ENCODE measurements around the gene ZMIZ1. TPM values are rescaled to one million over a fixed set of nuclear protein-coding genes. Genes with fewer than 3 reads are reported as not detected.

The ZMIZ1 gene
- total and polyA plus RNA-seq, 2 donors (not counting 1 experiment from before 2014, with no cell fraction given) = 6.3 to 30.6 TPM

DNA sequence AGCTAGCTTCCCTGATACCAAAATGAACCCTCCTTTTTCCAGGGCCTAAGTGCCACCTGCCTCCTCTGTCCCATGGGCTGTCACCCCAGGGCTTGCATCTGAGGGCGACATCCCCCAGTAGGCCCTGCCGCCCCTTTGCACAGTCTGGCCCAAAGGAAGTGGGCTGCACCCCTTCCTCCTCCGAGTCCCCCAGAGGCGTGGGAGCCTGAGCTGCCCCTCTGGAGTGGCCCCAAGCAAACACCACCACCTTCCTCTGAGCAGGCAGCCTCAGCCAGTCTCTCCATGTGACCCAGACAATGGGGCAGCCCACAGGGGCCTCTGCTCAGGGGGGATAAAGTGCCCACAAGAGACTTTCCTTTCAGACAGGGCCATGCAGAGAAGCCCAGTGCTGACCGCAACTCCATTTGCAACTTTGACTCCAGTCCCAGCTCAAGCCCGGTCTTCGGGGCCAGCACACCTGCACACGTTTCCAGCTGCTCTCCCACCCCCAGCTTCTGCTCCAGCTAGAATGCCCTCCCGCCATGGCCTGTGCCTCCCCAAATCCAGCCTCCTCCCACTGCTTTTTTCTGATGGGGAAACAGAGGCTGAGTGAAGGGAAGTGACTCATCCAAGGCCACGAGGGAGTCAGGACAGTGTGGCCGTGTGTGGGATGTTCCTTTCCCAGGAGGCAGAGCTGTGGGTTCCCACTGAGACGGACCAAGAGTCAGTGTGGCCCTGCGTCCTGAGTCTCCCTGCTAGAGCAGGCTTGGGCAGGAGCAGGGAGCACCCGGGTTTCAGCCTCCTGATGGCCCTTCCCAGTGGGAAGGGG lies 111.9 kb downstream of the ZMIZ1 start:
- no peak overlapping the region for H3K9ac ChIP-seq (ENCODE audit: insufficient read depth, low read length)

DNA sequence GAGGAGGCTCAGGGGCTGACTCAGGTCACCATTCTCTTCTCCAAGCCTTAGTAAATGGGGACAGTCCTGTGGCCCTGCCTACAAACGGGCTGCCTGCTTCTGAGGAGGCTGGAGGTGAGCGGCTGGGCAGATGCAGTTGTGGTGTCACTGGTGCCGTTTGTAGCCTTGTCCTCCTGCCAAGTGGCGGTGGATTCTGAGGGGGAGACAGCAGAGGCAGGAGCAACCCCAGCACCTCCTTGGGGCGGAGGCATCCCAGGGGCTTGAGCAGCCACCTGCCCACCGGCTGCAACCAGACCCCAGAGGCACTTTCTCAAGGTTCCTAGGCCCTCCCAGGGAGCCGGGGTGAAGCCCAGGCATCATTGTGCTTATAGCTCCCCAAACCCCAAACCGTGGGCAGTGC lies 112.5 kb downstream of the ZMIZ1 start:
- no peak overlapping the region for H3K4me3 ChIP-seq (replicated peaks in 1 of 4; ENCODE audit: control extremely low read depth in 1 of 4, insufficient read depth in 1 of 4, low read depth in 3 of 4, low read length in 4 of 4)
- H3K4me2 ChIP-seq (ENCODE audit: extremely low read depth, insufficient read depth, low read length) = no peak overlapping the region
- DNase-seq (ENCODE audit: low read depth in 2 of 2) = no peak
- H3K79me2 ChIP-seq (ENCODE audit: control insufficient read depth, insufficient read depth, low read length) = peaks cover 34% of the 10 kb centered on the region
- H3K27me3 ChIP-seq (ENCODE audit: control insufficient read depth, insufficient read depth, low read length) = no peaks in the 10 kb centered on the region
- no peaks in the 10 kb centered on the region for H4K20me1 ChIP-seq (ENCODE audit: control insufficient read depth, extremely low read depth, insufficient read depth, low read length)
- H3K4me1 ChIP-seq (ENCODE audit: control insufficient read depth, extremely low read depth, insufficient read depth, low read length) = peaks cover 87% of the 10 kb centered on the region
- no peaks in the 10 kb centered on the region for H3K9me3 ChIP-seq (ENCODE audit: control insufficient read depth, insufficient read depth, low read depth, low read length)
- peak overlapping the region; percentile 47 for H3K27ac ChIP-seq (ENCODE audit: insufficient read depth, low read length)
- H3K9ac ChIP-seq (ENCODE audit: insufficient read depth, low read length) = no peak overlapping the region
- H2AFZ ChIP-seq (ENCODE audit: low read length) = no peak overlapping the region
- TF ChIP-seq, protein P1, sequence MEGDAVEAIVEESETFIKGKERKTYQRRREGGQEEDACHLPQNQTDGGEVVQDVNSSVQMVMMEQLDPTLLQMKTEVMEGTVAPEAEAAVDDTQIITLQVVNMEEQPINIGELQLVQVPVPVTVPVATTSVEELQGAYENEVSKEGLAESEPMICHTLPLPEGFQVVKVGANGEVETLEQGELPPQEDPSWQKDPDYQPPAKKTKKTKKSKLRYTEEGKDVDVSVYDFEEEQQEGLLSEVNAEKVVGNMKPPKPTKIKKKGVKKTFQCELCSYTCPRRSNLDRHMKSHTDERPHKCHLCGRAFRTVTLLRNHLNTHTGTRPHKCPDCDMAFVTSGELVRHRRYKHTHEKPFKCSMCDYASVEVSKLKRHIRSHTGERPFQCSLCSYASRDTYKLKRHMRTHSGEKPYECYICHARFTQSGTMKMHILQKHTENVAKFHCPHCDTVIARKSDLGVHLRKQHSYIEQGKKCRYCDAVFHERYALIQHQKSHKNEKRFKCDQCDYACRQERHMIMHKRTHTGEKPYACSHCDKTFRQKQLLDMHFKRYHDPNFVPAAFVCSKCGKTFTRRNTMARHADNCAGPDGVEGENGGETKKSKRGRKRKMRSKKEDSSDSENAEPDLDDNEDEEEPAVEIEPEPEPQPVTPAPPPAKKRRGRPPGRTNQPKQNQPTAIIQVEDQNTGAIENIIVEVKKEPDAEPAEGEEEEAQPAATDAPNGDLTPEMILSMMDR (conservative IDR thresholded peaks at IDR 0.05 in 1 of 2, IDR thresholded peaks at IDR 0.05 in 1 of 2; ENCODE audit: low read depth in 1 of 2, low read length in 2 of 2) = no peak
- no peak for TF ChIP-seq EZH2 (IDR thresholded peaks at IDR 0.05; ENCODE audit: low read length, missing control alignments)
- H3K36me3 ChIP-seq (ENCODE audit: control insufficient read depth, insufficient read depth, low read length) = peaks cover 16% of the 10 kb centered on the region

More for the DNA sequence above, 111.9 kb downstream of the ZMIZ1 start:
- DNase-seq (ENCODE audit: low read depth in 2 of 2) = no peak
- H3K79me2 ChIP-seq (ENCODE audit: control insufficient read depth, insufficient read depth, low read length) = peaks cover 32% of the 10 kb centered on the region
- H3K36me3 ChIP-seq (ENCODE audit: control insufficient read depth, insufficient read depth, low read length) = peaks cover 16% of the 10 kb centered on the region
- TF ChIP-seq EZH2 (IDR thresholded peaks at IDR 0.05; ENCODE audit: low read length, missing control alignments) = no peak
- TF ChIP-seq, protein P1 (conservative IDR thresholded peaks at IDR 0.05 in 1 of 2, IDR thresholded peaks at IDR 0.05 in 1 of 2; ENCODE audit: low read depth in 1 of 2, low read length in 2 of 2) = no peak
- peaks cover 84% of the 10 kb centered on the region for H3K4me1 ChIP-seq (ENCODE audit: control insufficient read depth, extremely low read depth, insufficient read depth, low read length)
- H3K4me2 ChIP-seq (ENCODE audit: extremely low read depth, insufficient read depth, low read length) = no peak overlapping the region
- no peaks in the 10 kb centered on the region for H3K9me3 ChIP-seq (ENCODE audit: control insufficient read depth, insufficient read depth, low read depth, low read length)
- no peaks in the 10 kb centered on the region for H4K20me1 ChIP-seq (ENCODE audit: control insufficient read depth, extremely low read depth, insufficient read depth, low read length)
- H3K27ac ChIP-seq (ENCODE audit: insufficient read depth, low read length) = peak overlapping the region; percentile 47
- no peak overlapping the region for H2AFZ ChIP-seq (ENCODE audit: low read length)
- H3K4me3 ChIP-seq (replicated peaks in 1 of 4; ENCODE audit: control extremely low read depth in 1 of 4, insufficient read depth in 1 of 4, low read depth in 3 of 4, low read length in 4 of 4) = no peak overlapping the region
- no peaks in the 10 kb centered on the region for H3K27me3 ChIP-seq (ENCODE audit: control insufficient read depth, insufficient read depth, low read length)

DNA sequence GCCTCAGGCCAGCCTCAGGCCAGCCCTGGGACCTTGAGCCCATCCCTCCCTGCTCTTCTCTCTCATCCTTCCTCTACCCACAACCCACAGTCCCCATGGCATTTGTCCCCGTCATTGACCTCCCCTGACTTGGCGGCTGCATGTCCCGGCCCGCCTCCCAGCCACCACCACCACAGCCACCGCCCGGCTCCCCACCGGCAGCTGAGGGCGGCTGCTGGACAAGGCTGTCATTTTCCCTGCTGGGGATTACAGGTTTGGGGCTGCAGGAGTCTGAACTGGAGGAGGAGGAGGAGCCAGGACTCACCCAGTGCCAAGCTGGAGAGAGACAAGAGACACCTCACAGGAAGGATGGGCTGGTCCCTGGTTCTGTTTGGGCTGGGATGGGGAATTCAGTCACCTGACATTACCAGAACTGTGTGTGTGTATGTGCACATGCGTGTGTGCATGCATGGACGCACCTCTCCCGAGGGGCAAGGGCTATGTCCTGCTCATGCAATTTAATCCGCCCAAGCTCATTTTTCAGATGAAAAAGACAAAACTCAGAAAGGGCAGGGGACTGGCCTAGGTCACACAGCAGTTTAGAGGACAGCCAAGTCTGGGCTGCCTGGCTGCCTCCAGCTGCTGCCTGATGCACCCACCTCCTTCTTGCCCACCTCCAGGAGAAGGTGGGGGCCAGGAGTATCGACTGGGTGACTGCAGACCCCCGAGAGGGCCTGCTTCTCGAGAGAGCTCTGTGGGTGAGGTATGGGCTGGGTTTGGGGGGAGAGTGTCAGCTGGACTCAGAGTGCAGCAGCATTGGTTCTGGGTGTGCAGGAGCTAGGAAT lies 113.1 kb downstream of the ZMIZ1 start:
- Histone ChIP-seq H3K27ac (ENCODE audit: insufficient read depth, low read length) (peak overlapping the region; percentile 37), H3K4me1 (ENCODE audit: control insufficient read depth, extremely low read depth, insufficient read depth, low read length) (peaks cover 80% of the 10 kb centered on the region), H3K9me3 (ENCODE audit: control insufficient read depth, insufficient read depth, low read depth, low read length) (no peaks in the 10 kb centered on the region), H3K36me3 (ENCODE audit: control insufficient read depth, insufficient read depth, low read length) (peaks cover 16% of the 10 kb centered on the region), H3K27me3 (ENCODE audit: control insufficient read depth, insufficient read depth, low read length) (no peaks in the 10 kb centered on the region), H3K79me2 (ENCODE audit: control insufficient read depth, insufficient read depth, low read length) (peaks cover 32% of the 10 kb centered on the region), H3K4me2 (ENCODE audit: extremely low read depth, insufficient read depth, low read length) (no peak overlapping the region), H4K20me1 (ENCODE audit: control insufficient read depth, extremely low read depth, insufficient read depth, low read length) (no peaks in the 10 kb centered on the region), H3K4me3 (replicated peaks in 1 of 4; ENCODE audit: control extremely low read depth in 1 of 4, insufficient read depth in 1 of 4, low read depth in 3 of 4, low read length in 4 of 4) (no peak overlapping the region), H2AFZ (ENCODE audit: low read length) (no peak overlapping the region), H3K9ac (ENCODE audit: insufficient read depth, low read length) (no peak overlapping the region)
- no peak for DNase-seq (ENCODE audit: low read depth in 2 of 2)
- TF ChIP-seq, protein P1 (conservative IDR thresholded peaks at IDR 0.05 in 1 of 2, IDR thresholded peaks at IDR 0.05 in 1 of 2; ENCODE audit: low read depth in 1 of 2, low read length in 2 of 2) = no peak
- no peak for TF ChIP-seq EZH2 (IDR thresholded peaks at IDR 0.05; ENCODE audit: low read length, missing control alignments)

All from fibroblast of lung (primary cell).